ENCODE data around the gene CP.

- no peak for TF ChIP-seq CTCF (IDR thresholded peaks at IDR 0.05; ENCODE audit: low read depth, low read length, missing input control)
- no peak for TF ChIP-seq EGR1 (IDR thresholded peaks at IDR 0.05; ENCODE audit: low read depth in 2 of 2)
- TF ChIP-seq YY1 (IDR thresholded peaks at IDR 0.05): no peak
- TF ChIP-seq ZBTB33 (IDR thresholded peaks at IDR 0.05): no peak
Observed at GRCh38 chr3:149122721-149123578, 98.7 kb downstream of the CP start.

Measured in liver (tissue), 3 donors.